GM12872 (cell line): ENCODE measurements around the gene TMEM62.

ENCODE experiments used
- TF ChIP-seq, protein P1 (sequence below): IDR thresholded peaks from 3 replicates; pipeline ENCODE4 v1.5.1; 2011; ENCODE audit warnings: low read depth, mild to moderate bottlenecking, low read length, moderate library complexity; ENCODE audit not compliant: insufficient read depth

The TMEM62 gene

DNA sequence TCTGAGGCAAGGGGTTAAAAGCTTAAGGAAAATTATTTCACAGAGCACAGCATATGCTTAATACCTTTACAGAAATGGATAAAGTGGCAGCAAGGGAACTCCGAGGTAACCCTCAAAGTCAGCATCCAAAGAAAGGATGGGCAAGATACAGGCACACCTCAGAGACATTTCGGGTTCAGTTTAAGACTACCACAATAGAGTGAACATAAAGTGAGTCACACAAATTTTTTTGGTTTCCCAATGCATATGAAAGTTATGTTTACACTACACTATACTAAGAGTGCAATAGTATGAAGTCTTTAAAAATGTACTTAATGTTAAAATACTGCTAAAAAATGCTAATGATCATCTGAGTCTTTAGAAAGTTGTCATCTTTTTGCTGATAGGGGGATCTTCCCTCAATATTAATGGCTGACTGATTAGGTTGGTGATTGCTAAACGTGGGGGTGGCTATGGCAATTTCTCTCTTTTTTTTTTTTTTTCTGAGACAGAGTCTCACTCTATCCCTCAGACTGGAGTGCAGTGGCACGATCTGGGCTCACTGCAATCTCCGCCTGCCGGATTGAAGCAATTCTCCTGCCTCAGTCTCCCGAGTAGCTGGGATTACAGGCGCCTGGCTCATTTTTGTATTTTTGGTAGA is 37.6 kb upstream of the TMEM62 start:
- TF ChIP-seq, protein P1, sequence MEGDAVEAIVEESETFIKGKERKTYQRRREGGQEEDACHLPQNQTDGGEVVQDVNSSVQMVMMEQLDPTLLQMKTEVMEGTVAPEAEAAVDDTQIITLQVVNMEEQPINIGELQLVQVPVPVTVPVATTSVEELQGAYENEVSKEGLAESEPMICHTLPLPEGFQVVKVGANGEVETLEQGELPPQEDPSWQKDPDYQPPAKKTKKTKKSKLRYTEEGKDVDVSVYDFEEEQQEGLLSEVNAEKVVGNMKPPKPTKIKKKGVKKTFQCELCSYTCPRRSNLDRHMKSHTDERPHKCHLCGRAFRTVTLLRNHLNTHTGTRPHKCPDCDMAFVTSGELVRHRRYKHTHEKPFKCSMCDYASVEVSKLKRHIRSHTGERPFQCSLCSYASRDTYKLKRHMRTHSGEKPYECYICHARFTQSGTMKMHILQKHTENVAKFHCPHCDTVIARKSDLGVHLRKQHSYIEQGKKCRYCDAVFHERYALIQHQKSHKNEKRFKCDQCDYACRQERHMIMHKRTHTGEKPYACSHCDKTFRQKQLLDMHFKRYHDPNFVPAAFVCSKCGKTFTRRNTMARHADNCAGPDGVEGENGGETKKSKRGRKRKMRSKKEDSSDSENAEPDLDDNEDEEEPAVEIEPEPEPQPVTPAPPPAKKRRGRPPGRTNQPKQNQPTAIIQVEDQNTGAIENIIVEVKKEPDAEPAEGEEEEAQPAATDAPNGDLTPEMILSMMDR, result no peak

- TF ChIP-seq, protein P1, result no peak
Observed at GRCh38 chr15:43096411-43096810, 37.0 kb upstream of the TMEM62 start.

DNA sequence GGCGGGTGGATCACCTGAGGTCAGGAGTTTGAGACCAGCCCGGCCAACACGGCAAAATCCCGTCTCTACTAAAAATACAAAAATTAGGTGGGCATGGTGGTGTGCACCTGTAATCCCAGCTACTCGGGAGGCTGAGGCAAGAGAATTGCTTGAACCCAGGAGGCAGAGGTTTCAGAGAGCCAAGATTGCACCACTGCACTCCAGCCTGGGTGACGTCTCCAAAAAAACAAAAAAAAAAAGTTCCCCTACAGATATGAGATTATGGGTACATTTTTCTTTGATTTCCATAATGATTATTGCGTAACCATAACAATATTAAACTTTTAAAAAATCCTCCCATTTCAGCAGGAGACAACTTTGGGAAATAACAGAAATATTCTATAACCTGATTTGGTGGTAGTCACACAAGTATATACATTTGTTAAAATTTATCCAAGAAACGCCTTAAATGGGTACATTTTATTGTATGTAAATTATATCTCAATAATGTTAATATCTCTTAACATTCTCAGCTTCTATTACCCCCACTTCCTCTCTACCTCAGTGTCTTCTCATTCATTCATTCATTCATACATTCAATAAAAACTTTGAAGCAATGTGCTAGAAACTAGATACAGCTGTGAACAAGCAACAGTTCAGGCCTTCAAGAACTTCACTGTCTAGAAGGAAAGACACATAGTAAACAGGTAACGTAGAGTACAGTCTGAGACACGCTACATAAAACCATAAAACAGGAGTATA is 34.1 kb upstream of the TMEM62 start:
- TF ChIP-seq, protein P1, result no peak

- TF ChIP-seq, protein P1, result no peak
Observed at GRCh38 chr15:43100971-43101370, 32.4 kb upstream of the TMEM62 start.

DNA sequence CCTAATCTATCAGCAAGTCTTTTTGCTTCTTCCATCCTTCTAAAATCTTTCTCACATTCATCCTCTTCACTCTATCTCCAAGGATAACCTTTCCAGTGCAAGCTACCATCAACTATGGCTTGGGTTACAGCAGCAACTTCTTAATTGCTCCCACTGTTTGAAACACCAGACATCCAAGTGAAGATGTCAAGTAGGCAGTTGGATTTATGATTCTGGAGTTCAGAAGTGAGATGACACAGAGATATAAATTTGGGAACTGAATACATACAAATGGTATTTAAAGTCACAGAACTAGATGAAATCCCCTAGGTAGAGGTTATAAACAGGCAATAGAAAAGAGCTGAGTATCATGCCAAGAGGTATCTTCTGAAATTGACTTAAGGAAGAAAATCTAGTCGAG is 31.2 kb upstream of the TMEM62 start:
- TF ChIP-seq, protein P1, result no peak

DNA sequence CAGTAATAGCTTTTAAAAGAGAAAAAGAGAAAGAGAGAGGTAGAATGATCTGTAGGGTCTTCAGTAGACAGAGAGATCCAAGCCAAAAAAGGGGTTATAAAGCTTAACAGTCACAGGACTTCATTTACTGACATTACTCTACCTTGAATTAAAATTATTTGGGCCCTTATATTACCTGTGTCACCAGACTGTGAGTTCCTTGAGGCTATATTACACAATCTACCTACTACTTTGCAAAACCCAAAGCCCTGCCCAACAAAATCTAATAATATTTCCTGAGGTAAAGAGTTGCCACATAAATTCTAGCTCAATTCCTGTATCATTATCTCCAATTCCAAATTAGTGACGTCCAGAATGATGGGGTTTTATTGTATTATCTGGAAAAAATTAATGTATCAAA is 29.5 kb upstream of the TMEM62 start:
- TF ChIP-seq, protein P1, result no peak

DNA sequence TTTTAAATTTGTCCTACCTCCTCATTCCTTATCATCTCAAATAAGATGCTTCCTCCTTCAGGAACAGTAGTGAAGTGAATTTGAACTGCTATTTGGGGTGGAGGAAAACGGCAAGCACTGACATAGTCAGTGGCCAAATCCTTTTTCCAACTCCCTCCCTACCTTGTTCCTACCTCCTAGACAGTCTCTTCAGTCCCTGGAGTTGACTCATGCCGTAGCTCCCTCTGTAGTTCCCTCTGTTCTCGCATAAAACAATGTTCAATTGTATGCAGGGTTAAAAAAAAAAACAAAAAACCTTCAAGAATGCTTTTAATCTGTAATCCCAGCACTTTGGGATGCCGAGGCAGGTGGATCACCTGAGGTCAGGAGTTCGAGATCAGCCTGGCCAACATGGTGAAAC is 29.0 kb upstream of the TMEM62 start:
- TF ChIP-seq, protein P1, result no peak
